GM18508 (cell line): ENCODE results near the gene FBXL12.
A peak's percentile ranks its signal among the peaks of the same experiment; 100 is the strongest.
"Not testable (repeated sequence)": the region's sequence is repeated elsewhere in the genome, so short reads cannot be mapped to it uniquely, and the experiment has no call there.

Source experiments
- ATAC-seq: cut with Tn5 transposase; IDR thresholded peaks from one replicate; pipeline ENCODE4 v1.9.1; 2021; ENCODE audit warnings: moderate number of reproducible peaks; ENCODE audit not compliant: insufficient read depth, unreplicated experiment

The FBXL12 gene, protein sequence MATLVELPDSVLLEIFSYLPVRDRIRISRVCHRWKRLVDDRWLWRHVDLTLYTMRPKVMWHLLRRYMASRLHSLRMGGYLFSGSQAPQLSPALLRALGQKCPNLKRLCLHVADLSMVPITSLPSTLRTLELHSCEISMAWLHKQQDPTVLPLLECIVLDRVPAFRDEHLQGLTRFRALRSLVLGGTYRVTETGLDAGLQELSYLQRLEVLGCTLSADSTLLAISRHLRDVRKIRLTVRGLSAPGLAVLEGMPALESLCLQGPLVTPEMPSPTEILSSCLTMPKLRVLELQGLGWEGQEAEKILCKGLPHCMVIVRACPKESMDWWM

DNA sequence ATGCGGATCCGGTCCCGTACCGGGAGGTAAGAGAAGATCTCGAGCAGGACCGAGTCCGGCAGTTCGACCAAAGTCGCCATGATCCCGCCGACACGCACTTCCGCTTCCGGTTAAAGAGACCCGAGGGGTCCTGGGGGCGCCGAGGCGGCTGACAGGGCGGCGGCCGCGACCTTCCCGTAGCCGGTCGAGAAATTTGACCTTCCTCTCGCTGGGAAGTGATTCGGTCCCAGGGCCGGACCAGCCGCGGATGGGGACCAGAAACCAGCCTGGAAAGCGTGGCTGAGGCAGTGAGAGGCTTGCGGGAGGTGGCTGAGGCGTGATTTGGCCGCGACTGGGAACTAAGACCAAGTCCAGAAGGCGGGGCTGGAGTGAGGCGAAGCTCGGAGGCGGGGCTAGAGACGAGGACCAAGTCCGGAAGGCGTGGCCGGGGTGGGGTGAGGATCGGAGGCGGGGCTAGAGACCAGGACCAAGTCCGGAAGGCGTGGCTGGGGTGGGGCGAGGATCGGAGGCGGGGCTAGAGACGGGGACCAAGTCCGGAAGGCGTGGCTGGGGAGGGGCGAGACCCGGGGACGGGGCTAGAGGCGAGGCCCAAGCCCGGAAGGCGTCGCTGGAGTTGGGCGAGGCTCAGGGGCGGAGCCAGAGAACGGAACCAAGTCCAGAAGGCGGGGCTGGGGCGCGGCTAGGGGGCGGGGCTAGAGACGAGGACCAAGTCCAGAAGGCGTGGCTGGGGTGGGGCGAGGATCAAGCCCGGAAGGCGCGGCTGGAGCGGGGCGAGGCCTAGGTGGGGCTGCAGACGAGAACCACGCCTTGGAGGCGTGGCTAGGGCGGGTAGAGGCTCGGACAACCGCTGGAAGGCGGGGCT, at the start of gene FBXL12:
Gene FBXL12, minus strand, starts transcription at position 346 of the 862 bp plus-strand sequence. Its CDS starts 266 bp downstream, at position 80.
- peak; percentile 66 for ATAC-seq

DNA sequence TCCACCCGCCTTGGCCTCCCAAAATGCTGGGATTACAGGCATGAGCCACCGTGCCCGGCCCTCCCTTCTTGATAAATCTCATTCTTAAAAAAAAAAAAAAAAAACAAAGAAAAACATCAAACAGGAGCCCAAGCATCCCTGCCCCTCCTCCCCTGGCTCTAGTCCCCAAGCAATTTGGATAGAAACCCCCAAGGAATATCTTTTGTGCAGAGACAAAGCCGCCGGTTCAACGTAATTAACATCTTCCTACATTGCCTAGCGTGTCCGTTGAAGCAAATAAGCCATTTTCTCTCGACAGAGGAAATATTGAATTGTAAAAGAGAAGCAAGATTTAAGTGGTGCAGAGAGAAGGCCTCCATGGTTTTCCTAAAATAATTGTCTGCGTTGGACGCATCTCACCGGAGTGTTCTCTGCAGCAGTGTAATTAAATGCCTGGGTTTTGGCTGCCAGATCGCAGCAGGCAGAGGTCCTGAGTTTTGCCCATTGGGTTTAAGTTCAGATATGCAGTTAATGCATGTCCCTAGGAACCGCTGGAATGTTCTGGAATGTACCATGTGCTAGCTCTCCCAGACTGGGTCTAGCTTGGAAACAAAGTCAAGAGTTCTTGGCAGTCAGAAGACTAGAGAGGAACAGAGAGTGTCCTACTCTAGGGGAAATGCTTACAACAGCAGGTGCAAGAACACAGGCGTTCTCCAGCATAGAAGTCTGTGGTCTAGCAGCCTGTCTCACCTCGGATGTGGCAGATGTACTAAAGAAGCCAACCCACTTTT, 47.0 kb upstream of the FBXL12 start:
- ATAC-seq, result no peak

DNA sequence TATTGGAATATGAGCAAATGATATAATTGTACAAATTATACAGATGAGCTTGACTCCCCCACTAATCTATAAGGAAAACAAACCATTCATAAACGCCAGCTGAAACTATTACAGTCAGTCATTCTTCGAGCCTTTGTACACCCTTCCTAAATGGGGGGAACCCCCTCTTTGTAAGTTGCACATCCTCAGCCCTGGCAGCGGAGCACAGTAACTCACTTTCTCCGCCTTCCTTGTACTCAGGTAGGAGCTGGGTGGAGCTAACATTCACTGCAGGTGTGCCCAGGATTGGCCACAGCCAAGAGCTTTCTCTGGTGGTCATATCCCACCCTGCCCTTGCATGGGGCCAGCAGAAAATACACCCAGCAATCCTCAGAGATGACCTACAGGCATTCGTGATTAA, 44.9 kb upstream of the FBXL12 start:
- no peak for ATAC-seq

DNA sequence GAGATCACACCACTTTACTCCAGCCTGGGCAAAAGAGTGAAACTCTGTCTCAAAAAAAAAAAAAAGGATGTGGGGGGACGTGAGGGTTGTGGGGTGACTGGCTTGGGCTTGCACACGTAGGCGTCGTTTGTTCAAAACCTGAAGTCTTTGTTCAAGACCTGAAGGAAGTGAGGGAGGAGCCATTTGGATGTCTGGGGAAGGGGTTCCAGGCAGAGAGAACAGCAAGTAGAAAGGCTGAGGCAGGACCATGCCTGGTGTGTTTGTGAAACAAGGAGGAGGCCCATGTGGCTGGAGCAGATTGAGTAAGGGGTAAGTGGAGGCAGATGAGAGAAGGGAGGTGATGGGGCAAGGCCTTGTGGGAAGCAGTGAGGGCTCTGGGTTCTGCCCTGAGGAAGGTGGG, 44.1 kb upstream of the FBXL12 start:
- no peak for ATAC-seq

DNA sequence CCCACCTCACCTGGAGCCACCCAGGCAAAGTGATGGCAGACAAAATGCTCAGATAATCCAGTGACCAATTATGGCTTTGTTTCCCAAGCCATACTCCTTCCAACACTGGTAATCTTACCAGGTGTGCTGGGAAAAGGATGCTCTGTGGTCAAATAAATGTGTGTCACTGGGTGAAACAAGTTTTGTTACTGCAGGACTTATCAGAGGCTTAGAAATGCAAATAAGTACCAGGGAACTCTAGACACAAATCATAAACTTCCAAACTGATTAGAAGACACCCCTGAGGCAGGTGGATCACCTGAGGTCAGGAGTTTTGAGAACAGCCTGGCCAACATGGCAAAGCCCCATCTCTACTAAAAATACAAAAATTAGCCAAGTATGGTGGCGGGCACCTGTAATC, 42.6 kb upstream of the FBXL12 start:
- ATAC-seq, result no peak

DNA sequence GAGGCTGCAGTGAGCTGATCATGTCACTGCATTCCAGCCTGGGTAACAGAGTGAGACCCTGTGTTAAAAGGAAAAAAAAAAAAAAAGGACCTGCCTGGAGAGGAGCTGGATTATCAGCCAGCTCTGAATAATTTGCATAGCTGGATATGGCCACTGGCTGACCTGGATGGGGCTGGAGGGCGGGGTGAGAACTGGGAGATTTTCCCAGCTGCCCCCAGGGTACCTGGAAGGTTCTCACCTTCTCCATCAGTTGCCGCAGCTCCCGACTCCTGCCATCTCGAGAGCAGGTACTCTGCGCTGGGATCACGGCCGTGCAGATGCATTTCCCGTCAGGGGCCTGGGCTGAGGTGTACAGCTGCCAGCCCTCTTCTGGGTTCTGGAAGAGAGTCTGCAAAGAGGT, 41.5 kb upstream of the FBXL12 start:
- ATAC-seq, result no peak

DNA sequence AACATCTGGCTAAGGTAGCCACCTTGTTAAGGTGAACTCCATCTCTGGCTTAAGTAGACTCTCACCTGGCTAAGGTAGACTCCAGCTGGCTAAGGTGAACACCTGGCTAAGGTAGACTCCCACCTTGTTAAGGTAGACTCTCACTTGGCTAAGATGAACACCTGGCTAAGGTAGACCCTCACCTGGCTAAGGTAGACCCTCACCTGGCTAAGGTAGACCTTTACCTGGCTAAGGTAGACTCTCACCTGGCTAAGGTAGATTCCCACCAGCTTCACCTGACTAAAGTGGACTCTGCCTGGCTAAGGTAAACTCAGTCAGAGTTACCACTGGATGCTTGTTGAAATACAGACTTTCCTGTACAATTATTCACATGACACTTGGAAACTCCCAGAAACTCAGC, 39.9 kb upstream of the FBXL12 start:
- ATAC-seq, result no peak

DNA sequence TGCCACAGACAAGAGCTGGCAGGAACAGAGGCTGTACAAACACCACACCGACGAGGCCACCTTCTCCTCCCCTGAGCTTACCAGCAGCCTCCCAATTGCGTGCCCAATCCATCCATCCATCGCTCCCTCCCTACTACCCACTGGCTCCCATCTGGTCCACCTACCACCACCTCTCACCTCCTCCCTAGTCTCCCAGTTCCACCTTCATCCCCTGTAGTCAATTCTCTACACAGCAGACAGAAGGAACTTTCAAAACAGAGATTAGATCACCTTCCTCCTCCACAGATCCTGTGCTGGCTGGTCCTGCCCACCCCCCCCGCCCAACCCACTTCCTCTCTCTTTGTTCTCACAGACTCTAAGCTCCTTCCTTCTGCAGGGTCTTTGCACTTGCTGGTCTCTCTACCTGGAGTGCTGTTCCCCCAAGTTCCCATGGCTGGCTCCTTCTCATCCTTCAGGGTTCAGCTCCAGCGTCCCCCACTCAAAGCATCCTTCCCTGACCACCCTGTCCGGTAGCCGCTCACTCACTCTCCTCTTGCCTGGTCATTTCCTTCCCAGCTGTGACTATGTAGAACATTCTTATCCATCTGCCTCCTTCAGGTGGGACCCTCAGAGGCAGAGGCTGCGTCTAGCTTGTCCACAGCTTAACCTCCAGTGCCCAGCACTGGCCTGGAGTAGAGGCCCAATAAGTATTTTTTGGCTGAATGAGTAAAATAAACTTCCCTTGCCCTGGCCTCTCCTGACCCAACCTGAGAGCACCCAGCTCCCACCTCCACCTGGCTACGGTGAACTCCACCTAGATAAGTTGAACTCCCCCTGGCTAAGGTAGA, 39.3 kb upstream of the FBXL12 start:
- ATAC-seq, result no peak

DNA sequence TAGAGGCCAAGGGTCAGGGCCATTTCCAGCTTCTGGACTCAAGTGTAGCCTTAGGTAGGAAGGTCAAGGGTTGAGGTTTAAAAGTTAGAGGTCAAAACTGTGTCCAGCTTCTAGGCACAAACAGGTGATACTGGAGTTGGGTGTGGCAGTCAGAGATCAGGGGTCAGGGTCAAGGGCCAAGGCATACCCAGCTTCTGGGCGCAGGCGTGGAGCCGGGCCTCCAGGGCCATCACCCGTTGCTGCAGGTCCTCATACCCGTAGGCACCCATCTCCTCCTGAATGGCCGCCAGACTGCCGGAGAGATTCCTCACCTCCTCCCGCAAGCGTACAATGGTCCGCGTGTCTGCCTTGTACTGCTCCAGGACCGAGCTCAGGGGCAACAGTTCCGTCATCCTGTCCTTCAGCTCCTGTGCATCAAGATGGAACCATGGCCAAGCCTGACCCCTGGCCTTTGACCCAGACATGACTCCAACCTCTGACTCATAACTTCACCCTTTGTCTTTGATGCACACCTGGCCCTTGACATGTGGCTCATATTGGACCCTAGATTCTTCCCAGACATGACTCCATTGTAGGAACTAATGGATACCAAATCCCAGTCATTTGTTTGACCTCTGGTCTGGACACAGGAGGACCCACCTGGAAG, 38.3 kb upstream of the FBXL12 start:
- no peak for ATAC-seq

DNA sequence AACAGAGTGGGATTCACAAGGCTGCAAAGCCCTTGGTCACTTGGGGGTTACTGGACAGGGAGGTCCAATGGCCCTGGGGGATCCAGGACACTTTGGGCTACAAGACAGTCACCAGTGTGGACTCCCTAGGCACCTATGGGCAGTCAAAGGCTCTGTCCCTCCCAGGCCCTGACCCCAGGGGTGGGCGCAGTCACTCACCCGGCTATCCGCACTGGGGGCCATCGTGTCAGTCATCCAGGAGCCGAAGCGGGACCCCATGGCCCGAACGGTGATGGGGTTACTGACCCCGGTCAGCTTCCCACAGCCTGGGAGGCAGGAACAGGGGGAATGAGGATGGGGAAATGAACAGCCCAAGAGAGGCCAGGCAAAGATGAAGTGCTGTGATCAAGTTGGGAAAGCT, 37.7 kb upstream of the FBXL12 start:
- no peak for ATAC-seq

DNA sequence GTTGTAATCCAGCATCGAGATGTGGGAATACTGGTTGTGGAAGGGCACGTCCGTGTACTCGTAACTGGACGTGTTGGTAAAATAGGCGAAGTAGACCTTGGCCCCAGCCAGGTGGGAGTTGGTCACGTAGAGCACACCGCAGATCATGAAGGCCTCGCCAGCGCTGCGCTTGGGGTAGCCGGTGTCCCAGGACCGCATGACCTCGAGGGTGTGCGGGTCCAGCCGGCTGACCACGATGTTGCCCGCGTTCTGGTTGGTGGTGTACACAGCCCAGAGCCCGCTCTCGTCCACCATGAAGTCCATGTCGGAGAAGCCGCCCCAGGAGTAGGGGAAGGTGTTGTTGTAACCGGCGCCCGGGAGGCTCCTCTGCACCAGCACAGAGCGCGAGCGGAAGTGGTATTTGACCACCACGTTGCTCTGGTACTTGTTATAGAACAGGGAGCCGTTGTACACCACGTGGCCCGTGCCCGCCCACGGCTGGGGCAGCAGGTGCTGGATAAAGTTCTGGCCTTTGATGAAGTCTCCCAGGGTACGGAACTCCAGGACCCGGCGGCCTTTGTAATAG, 35.5 kb upstream of the FBXL12 start:
- no peak for ATAC-seq

DNA sequence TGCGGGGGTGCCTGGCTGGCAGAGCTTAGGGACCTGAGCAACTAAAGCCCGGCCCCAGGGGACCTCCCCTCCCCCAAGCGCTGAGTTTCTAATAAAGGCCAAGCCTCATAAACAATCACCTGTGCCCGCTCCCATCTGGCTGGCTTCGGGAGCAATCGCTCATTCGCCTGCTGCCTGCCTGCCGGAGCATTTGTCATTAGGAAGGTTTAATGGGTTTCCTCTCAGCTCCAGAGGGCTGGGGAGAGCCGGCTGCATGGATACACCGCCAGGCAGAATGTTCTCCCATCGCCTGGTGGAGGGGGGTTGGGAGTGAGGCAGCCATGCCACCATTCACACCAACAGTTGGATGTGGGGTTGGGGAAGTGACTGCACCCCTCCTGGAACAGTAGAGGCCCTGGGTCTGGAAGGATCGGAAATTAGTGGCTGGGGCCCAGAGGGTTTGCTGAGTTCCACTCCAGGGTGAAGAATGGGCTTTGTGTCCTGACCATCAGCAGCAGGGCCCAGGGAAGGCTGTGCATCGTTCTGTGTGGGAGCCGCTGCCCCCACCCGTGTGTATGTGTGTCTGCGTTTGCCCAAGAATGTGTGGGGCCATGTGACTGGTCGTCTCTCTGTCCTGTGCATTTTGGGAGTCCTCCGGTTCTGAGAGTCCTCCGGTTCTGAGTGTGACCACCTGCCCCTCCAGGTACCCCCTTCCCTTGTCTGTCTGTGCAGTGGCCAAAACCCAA, 31.5 kb upstream of the FBXL12 start:
- no peak for ATAC-seq

DNA sequence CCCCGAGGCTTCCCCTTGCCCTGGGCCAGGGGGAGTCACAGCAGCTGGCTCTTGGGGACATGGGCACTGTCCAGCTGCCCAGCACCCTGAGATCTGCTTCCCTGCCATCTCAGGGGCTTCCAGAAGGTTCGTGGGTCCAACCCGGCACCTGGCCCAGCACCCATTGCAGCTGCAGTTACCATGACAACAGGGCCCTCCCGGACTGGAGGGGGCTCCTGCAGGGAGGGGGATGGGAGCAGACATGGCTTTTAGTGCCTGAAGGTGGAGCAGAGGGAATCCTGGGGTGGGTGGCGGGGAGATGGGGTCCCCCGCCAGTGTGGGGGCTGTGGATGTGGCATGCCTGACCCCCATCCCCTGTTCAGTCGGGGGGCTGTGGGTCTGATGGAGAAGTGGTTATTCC, 30.9 kb upstream of the FBXL12 start:
- ATAC-seq, result no peak

DNA sequence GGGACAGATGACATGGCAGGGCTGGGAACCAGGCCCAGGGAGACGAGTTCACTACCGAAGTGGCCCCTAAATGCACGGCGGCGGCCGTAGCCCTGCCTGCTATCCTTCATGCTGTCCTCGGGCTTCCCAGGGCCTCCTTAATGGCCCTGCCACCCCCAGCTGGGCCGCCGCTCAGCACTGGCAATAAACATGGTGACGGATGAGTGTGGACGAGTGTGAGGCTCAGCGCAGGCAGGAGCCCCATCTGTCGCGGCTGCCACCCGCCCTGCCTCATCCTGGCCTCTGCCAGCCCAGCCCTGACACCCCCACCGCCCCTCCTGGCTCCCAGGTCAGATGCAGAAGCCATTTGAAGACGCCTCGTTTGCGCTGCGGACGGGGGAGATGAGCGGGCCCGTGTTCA, 29.9 kb upstream of the FBXL12 start:
- no peak for ATAC-seq

DNA sequence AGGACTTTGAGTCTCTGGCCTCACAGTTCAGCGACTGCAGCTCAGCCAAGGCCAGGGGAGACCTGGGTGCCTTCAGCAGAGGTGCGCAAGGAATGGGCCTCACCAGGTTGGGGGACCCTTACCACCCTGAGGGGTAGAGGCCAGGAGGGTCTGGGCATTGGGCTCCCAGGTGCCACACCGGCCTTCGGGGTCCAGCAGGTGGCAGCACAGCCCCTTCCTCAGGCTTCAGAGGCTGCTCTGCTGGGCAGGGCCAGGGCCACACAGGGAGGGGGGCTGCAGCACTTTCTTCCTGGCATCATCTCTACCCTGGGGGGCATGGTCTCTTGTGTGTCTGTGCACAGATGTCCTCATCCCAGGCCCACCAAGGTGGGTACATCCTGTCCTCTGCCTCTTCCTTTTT, 29.2 kb upstream of the FBXL12 start:
- no peak for ATAC-seq

DNA sequence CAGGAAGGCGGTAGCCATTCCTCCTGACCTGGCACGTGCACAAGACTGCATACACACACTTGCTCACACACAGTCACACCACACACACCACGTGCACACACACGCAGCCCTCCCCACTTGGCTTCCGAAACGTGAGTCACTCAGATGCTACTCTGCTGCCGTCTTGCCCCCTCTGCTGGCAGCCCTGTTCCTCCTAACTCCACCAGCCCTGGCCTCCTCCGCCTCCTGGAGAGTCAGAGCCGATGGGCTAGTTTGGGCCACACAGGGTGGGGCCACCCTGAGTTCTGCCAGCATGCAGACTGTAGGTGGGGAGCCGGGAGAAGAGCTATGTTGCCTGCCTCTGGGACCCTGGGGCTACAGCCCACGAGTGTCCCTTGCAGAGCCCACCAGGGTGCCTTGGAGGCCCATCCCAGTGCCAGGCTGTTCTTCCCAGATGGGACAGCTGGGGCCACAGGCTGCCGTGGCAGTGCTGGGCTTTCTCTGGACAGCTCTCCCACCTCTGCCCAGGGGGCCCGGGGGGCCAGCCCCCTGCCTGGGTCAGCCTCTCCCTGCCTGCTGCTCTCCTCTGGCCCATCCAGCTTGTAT, 28.3 kb upstream of the FBXL12 start:
- no peak for ATAC-seq

DNA sequence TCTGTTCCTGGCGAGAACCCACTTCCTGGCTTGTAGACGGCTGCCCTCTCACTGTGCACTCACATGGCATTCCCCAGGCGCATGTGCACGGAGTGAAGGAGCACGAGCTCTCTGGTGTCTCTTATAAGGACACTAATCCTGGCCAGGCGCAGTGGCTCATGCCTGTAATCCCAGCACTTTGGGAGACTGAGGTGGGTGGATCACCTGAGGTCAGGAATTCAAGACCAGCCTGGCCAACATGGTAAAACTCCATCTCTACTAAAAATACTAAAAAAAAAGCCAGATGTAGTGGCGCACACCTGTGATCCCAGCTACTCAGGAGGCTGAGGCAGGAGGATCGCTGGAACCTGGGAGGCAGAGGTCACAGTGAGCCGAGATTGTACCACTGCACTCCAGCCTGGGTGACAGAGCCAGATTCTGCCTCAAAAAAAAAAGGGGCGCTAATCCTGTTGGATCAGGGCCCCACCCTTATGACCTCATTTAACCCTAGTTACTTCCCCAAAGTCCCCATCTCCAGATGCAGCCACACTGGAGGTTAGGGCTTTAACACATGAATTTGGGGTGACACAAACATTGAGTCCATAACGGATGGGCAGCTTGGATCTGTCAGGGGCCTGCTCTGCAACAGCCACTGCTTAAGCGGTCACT, 24.9 kb upstream of the FBXL12 start:
- not testable (repeated sequence) for ATAC-seq
